K562 (cell line): ENCODE measurements around the gene IPO8.

Experiments
- MTA3 ChIP-seq: fragments of 450-650 bp; formaldehyde crosslinking; IDR thresholded peaks from 2 replicates; pipeline ENCODE4 v1.6.1; 2017; ENCODE audit warnings: mild to moderate bottlenecking, borderline replicate concordance
- NFYB ChIP-seq: IDR thresholded peaks from 2 replicates; pipeline ENCODE4 v1.6.1; 2011; ENCODE audit warnings: mild to moderate bottlenecking, moderate library complexity; ENCODE audit not compliant: insufficient read length; ENCODE audit errors: extremely low read depth
- POLR2A ChIP-seq: fragments of 450-650 bp; conservative IDR thresholded peaks from 2 replicates; pipeline ENCODE4 v1.6.1; 2016
- STAT5A ChIP-seq: IDR thresholded peaks from 2 replicates; pipeline ENCODE4 v1.6.1; 2012; ENCODE audit warnings: low read length, inconsistent platforms, borderline replicate concordance
- TBL1XR1 ChIP-seq, 2 experiments: IDR thresholded peaks; 2 replicates each; pipeline ENCODE4 v1.6.1; 2012; ENCODE audit warnings: improper control_type of control experiment in 2 of 2, low read length in 2 of 2, mild to moderate bottlenecking in 1 of 2
- TBP ChIP-seq: optimal IDR thresholded peaks from 2 replicates; pipeline ENCODE3; 2011; ENCODE audit warnings: low read depth, low read length, improper control_type of control experiment
- YY1 ChIP-seq, 3 experiments: IDR thresholded peaks; 2 replicates each; pipeline ENCODE4 v1.6.1; 2011; ENCODE audit warnings: low read length in 2 of 3, mild to moderate bottlenecking in 2 of 3, moderate library complexity in 2 of 3, borderline replicate concordance in 1 of 3, control low read depth in 1 of 3, low read depth in 1 of 3; ENCODE audit not compliant: insufficient read depth in 3 of 3, insufficient replicate concordance in 2 of 3, control insufficient read depth in 1 of 3, insufficient read length in 1 of 3; ENCODE audit errors: extremely low read depth in 1 of 3
- ZNF121 ChIP-seq: sonication (generic); formaldehyde crosslinking; conservative IDR thresholded peaks from 2 replicates; pipeline ENCODE4 v1.8.0; 2022; ENCODE audit warnings: missing genetic modification reagents
- ZNF23 ChIP-seq: fragments of 250-450 bp; sonication (Bioruptor Pico); IDR thresholded peaks from 2 replicates; pipeline ENCODE4 v1.4.0; 2020; ENCODE audit warnings: mild to moderate bottlenecking
- ZNF311 ChIP-seq: fragments of 250-450 bp; sonication (Bioruptor Pico); IDR thresholded peaks from 2 replicates; pipeline ENCODE4 v1.4.0; 2020; ENCODE audit warnings: mild to moderate bottlenecking, moderate library complexity
- TF ChIP-seq, protein P1 (sequence below), 2 experiments: fragments of 150-350 bp in 1 of 2; IDR thresholded peaks; 2 replicates each; pipeline ENCODE4 v1.6.1; 2012 to 2016; ENCODE audit warnings: low read depth in 2 of 2, low read length in 2 of 2, mild to moderate bottlenecking in 1 of 2, moderate library complexity in 1 of 2

DNA sequence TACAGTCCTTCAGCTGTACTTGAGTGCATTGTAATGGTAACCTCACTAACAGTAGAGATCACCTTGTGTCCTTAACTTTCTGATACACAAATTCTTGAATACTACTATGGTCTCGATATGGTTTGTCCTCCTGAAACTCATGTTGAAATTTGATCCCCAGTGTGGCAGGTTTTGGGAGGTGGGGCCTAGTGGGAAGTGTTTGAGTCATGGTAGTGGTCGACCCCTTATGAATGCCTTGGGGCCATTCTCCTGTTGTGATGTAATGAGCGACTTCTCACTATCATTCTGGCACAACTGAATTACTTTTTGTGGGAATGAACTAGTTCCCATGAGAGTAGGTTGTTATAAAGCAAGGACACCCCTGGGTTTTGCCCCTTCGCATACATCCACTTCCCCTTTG is 52.3 kb downstream of the IPO8 start:
- TF ChIP-seq NFYB (no peak), TBP (no peak), TBL1XR1 (IDR thresholded peaks at IDR 0.05; ENCODE audit: low read length in 2 of 2) (no peak), YY1 (IDR thresholded peaks at IDR 0.05; ENCODE audit: borderline replicate concordance in 1 of 3, control insufficient read depth in 1 of 3, extremely low read depth in 1 of 3, insufficient read depth in 3 of 3, insufficient read length in 1 of 3, insufficient replicate concordance in 2 of 3, low read depth in 1 of 3, low read length in 2 of 3) (no peak), ZNF121 (CRISPR knock-in tag) (no peak), STAT5A (no peak), ZNF311 (no peak), ZNF23 (CRISPR knock-in tag) (no peak), MTA3 (no peak), POLR2A (no peak)
- TF ChIP-seq, protein P1, sequence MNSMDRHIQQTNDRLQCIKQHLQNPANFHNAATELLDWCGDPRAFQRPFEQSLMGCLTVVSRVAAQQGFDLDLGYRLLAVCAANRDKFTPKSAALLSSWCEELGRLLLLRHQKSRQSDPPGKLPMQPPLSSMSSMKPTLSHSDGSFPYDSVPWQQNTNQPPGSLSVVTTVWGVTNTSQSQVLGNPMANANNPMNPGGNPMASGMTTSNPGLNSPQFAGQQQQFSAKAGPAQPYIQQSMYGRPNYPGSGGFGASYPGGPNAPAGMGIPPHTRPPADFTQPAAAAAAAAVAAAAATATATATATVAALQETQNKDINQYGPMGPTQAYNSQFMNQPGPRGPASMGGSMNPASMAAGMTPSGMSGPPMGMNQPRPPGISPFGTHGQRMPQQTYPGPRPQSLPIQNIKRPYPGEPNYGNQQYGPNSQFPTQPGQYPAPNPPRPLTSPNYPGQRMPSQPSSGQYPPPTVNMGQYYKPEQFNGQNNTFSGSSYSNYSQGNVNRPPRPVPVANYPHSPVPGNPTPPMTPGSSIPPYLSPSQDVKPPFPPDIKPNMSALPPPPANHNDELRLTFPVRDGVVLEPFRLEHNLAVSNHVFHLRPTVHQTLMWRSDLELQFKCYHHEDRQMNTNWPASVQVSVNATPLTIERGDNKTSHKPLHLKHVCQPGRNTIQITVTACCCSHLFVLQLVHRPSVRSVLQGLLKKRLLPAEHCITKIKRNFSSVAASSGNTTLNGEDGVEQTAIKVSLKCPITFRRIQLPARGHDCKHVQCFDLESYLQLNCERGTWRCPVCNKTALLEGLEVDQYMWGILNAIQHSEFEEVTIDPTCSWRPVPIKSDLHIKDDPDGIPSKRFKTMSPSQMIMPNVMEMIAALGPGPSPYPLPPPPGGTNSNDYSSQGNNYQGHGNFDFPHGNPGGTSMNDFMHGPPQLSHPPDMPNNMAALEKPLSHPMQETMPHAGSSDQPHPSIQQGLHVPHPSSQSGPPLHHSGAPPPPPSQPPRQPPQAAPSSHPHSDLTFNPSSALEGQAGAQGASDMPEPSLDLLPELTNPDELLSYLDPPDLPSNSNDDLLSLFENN (IDR thresholded peaks at IDR 0.05; ENCODE audit: low read depth in 2 of 2, low read length in 2 of 2), result no peak
